RPMI8226 (cell line): ENCODE results near the gene PANK2.
"Not testable (repeated sequence)": the region's sequence is repeated elsewhere in the genome, so short reads cannot be mapped to it uniquely, and the experiment has no call there.

Source experiments
- DNase-seq: peaks from one replicate; pipeline ENCODE4 v3.0.0-alpha.2; 2015

The PANK2 gene

DNA sequence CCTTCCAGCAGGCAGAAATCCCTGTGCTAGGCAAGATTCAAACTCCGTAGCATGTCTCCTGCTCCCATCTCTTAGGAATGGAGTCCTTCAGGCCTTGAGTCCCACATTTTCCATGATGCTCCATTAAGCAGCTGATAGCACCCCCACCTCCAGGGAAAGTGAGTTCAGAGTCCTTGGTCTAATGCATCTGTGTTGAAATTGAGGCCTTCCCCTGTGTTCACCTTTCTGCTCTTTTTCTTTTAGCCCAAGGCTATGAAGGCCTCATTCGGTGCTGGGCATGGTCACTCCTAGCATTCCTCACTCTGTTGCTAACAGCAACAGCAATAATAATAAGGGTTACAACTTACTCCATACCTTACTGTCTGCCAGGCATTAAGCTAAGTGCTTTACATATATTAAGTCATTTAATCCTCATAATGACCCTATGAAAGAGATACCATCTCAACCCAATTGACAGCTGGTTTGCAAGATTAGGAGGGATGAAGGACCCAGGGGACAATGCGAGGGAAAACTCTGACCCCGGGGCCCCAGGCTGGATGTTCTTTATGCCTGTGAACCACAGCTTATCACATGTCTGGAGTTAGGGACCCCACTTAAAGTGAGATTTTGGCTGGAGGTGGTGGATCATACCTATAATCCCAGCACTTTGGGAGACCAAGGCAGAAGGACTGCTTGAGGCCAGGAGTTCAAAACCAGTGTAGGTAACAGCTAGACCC, 17.5 kb upstream of the PANK2 start:
- DNase-seq: no peak

DNA sequence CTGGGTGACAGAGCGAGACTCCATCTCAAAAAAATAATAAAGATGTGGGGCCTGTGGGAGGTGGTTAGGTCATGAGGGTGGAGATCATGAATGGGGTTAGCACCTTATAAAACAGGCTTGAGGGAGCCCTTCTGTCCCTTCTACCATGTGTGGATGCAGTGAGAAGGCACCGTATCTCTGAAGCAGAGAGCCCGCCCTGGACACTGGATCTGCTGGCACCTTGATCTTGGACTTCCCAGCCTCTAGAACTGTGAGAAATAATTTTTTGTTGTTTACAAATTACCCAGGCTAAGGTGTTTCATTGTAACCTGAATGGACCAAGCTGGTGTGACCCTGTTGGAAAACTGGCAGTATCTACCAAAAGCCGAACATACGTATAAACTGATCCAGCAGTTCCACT, 15.7 kb upstream of the PANK2 start:
- DNase-seq: no peak

DNA sequence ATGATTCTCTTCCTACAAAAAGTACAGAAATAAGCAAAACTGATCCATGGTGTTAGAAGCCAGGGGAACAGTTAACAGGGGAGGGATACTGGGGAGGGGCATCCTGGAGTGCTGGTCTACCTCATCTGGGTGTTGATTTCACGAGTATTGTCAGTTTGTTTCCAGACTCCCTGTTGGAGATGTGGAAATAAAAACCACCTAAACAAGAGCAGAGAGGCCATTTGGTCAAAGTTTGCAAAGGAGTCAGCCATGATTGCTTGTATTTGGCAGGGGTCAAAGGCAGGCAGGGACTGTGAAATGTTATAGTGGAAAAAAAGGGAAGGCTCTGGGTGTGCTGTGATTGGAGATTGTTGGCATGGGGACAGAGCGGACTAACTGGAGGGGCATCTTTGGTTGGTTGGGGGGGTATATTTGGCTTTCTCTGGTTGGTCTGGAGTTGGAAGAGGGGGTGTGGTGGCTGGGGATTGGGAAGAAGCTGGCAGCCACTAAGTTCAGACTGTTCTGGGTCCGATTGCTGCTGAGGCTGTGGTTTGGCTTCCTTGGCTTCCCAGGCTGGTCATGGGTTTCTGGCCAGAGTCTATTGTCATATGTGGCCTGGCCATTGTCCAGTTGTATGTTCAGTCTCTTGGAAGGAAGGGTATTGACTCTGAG, 14.9 kb upstream of the PANK2 start:
- no peak for DNase-seq

DNA sequence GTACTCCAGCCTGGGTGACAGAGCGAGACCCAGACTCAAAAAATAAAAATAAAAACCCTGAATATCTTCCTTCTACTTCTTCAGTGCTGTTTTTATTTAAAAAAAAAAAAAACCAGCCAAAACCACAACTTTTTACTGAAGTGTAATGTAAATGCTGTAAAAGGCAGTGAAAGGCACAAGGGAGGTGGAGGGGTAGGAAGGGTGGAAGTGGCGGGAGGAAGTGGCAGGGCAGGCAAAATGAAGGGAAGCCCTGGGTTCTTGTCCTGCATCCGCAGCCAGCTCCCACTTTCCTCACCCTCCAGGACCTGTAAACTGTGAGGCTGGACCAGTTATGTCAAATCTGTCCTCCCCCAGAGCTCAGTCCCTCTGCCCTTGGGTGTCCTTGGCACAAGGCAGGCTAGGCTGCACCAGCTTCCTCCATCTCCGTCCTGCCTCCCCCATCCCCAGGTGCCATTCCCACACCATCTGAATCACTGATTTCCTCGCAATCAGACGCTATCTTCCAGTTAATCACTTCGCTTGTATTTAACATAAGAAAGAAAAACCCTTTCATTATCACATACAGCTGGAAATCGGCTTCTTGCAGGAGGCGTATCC, 13.7 kb upstream of the PANK2 start:
- no peak for DNase-seq

DNA sequence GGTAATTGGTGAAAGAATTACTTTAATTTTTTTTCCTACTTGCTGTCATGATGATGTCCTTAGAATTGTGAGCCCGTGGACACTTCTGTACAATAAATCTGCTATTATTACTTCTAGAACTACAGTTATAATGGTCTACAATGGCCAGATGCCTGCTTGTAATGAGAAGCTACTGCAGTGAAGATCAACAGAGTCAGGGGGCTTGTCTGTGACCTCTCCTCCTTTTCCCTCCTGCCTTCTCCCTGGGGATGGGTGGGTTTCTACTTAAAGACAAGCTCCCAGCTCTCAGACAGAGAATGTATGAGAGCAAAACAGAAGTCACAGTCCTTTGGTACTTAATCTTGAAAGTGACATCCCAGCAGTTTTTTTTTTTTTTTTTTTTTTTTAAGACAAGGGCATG, 13.2 kb upstream of the PANK2 start:
- DNase-seq: no peak

DNA sequence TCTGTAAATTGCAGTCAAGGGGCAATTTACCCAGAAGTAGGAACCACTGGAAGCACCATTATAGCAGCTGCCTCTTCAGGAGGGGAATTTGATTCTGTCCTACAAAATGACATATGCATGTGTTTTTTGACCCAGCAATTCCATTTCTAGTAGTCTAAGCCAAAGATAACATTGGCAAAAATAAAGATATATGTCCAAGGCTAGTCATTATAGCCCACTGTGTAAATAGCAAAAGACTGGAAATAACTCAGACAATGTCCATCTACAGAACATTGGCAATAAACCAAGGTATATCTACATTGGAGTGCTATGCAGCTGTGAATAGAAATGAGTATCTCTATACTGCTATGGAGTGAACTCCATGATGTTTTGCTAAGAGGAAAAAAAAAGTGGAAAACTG, 12.5 kb upstream of the PANK2 start:
- DNase-seq: no peak

DNA sequence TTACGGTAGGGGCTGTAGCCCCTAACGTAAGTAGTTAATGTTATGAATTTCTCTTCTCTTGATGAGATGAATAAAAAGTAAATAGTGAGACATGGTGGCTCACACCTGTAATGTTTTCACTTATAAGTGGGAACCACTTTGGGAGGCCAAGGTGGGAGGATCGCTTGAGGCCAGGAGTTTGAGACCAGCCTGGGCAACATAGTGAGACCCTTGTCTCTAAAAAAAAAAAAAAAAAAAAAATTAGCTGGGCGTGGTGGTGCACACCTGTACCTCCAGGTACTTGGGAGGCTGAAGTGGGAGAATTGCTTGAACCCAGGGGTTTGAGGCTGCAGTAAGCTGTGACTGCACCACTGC, 10.3 kb upstream of the PANK2 start:
- not testable (repeated sequence) for DNase-seq

DNA sequence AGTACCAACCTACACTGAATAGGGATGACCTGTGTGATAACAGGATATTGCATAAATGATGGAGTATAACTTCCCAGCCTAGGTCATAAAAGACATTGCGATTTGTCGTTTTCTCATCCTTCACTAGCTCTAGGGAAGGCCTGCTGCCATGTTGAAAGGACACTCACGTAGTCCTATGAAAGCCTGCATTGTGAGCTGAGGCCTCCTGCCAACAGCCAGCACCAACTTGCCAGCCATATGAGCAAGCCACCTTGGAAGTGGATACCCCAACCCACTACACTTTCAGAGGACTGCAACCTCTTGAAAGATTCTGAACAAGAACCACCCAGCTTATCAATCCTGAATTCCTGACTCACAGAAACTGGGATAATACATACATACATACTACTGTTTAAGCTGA, 3.5 kb upstream of the PANK2 start:
- DNase-seq: no peak

DNA sequence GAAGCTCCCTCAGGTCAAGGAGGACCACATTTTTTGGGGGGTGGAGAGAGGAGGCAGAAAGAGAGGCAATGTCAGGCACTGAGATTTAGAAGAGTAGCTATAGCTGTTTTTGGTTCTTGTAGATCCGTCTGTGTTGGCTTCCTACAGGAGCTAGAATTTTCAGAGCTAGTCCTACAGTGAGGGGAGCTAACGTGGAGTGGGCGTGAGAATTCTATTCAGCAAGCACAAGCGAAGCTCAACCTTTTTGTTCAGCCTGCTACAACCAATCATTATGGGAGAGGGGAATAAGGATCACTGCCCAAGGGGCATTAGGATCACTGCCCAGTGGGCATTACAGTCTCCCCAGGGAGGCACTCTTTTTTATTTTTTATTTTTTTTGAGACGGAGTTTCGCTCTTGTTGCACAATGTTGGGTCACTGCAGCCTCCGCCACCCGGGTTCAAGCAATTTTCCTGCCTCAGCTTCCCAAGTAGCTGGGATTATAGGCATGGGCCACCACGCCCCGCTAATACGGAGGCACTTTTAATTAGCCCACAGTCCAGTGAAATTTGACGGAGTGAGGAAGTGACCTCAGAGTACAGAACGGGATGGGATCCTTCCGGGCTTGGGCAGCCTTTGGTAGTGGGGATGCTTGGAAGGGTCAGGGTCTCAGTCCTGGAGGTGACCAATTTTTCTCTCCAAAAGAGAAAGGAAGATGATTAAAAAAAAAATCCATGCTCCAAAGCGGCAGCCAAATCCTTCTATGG, 1.1 kb upstream of the PANK2 start:
- no peak for DNase-seq

DNA sequence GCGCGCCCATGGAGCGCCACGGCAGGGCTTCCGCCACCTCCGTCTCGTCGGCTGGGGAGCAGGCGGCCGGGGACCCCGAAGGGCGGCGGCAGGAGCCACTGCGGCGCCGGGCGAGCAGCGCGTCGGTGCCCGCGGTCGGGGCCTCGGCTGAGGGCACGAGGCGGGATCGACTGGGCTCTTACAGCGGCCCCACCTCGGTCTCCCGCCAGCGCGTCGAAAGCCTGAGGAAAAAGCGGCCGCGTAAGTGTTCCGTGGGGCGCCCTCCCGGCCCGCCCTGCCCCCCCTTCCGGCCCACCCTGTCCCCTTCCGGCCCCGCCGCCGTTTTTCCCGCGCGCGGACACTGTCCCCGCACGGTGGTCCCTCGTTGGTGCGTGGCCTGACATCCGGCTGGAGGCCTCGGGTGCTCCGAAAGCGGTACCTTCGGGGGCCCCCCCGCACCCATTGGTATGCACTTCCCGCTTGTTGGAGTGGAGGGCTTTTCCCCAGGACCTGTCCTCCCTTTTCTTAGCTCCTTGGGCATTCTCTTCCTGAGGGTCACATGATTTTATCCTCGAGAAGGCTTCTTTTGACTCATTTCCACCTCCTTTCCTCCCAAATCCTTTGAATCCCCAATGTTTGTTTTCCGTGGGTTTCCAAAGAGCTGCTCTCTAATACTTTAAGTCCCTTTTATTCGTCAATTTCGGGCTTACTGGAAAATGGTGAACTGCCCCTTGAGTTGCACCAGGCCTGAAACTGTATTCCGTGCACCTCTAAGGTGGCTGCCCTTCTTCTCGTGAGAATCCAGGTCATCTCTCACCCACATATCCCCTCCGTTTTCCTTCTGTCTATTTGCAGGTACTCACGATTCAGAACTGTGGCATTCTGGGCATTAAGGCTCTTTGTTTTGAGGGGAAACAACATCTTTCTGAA, 556 bp downstream of the PANK2 start:
- DNase-seq: peak; percentile 52

DNA sequence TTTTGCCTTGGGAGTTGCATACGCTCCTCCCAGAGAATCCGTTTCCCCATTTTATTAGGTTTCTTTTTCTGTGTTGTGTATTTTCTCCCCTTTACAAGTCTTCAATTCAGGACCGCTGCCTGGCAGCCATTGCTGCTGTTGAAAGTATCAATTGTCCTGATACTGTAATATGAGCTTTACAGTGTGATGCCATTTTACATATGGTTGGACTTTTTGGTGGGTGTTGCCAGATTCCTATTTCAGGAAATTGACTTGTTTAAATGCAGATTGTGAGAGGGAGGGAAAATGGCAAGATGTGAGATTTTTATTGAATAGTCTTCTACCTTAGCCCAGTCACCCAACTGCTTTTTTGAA, 1.2 kb downstream of the PANK2 start:
- no peak for DNase-seq

DNA sequence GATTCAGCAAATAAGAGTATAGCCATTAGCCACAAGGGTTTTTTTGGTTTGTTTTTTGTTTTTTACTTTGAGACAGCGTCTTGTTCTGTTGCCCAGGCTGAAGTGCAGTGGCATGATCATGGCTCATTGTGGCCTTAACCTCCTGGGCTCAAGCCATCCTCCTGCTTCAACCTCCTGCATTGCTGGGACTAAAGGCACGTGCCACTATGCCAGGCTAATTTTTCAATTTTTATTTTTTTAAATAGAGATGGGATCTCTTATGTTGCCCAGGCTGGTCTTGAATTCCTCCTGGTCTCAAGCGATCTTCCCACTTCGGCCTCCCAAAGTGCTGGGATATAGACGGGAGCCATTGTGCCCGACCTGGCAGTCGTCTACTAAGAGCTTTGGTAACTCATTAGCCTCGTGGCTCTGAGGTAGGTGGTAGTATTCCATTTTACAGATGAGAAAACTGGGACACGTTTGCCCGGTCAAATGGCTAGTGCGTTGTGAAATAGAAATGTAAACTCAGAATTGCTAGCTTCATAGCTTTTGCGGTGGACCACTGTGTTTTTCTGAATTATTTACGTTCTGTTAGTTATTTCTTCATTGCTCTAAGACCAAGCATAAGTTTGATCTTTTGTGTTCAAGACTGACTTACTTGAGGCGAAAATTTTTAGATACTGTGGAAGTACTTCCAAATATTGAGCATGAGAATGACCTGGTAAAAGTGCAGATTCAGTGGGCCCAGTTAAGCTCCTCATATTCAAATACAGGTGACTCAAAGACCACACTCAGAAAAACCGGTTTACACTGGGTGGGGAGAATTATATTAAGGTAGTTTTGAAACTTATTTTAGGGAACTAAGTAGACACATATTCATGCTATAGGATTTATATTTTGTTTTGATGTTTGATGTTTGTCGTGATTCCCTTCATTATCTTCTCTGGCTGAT, 2.1 kb downstream of the PANK2 start:
- DNase-seq: no peak

DNA sequence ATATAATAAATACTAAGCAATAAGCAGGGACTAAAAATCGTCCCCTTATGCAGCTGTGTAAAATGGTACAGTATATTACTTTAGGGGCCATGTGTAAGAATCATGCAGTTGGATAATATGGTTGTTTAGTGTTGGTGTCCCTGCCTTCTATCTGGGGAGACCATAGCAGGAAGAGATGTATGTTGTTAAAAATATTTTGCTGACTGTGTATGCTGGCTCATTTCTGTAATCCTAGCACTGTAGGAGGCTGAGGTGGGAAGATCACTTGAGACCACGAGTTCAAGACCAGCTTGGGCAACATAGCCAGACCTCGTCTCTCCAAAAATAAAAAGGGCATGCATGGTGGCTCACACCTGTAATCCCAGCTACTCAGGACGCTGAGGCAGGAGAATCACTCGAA, 5.6 kb downstream of the PANK2 start:
- no peak for DNase-seq

DNA sequence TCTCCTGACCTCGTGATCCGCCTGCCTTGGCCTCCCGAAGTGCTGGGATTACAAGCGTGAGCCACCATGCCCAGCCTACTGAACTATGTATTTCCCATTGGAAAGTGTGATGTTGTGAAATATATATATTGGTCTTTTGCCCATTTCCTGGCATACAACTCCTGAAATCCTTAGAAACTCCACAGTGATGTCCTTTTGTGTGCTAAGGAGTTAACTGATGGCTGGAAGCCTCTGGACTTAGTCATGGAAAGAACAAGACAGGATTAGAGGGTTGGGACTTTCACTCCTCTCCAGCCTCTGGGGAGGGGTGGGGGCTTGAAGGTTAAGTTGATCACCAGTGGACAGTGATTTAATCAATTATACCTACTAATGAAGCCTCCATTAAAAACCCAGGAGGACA, 7.1 kb downstream of the PANK2 start:
- no peak for DNase-seq

DNA sequence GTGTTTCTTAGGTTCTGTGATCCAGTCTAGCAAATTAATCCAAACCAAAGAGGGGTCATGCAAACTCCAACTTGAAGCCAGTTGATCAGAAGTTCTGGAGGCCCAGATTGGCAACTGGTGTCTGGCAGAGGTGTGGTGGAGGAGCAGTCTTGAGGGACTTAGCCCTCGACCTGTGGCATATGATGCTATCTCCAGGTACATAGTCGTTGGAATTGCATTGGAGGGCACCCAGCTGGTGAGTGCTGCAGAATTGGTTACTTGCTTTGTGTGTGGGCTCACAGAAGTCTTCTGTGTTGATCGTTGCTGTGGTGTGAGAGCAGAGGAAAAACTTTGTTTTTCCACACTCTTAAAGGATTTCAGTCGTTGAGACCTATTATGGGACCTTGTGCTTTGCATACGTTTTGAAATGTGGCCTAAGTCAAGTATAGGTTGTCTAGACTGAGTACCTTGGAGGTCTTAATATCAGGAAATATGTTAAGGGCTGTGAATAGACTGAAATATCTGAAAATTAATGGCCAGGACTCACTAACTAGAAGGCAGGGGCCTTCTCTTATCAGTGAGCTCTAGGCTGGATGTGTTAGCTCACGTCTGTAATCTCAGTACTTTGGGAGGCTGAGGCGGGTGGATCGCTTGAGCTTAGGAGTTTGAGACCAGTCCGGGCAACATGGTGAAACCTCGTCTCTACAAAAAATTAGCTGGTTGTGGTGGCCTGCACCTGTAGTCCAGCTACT, 7.8 kb downstream of the PANK2 start:
- no peak for DNase-seq

DNA sequence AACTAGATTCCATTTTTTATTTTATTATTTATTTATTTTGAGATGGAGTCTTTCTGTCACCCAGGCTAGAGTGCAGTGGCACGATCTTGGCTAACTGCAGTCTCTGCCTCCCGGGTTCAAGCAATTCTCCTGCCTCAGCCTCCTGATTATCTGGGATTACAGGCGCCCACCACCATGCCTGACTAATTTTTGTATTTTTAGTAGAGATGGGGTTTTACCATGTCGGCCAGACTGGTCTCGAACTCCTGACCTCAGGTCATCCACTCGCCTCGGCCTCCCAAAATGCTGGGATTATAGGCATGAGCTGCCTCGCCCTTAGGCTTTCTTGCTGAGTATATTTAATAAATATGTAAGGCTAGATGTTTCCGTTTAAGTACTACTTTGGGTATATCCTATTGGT, 9.0 kb downstream of the PANK2 start:
- DNase-seq: not testable (repeated sequence)

DNA sequence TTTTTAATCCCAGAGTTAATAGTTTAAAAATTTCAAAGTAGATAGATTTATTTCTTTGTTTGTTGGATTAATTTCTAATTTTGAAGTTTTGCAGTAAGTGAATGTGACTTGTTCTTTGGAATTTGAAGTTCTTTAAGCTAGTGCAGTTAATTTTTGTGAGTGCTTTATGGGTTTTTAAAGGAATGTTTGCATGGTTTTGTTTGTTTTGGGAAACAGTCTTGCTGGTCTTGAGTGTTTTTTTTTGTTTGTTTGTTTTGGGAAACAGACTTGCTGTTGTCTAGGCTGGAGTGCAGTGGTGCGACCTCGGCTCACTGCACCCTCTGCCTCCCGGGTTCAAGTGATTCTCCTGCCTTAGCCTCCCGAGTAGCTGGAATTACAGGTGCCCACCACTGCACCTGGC, 9.5 kb downstream of the PANK2 start:
- no peak for DNase-seq

DNA sequence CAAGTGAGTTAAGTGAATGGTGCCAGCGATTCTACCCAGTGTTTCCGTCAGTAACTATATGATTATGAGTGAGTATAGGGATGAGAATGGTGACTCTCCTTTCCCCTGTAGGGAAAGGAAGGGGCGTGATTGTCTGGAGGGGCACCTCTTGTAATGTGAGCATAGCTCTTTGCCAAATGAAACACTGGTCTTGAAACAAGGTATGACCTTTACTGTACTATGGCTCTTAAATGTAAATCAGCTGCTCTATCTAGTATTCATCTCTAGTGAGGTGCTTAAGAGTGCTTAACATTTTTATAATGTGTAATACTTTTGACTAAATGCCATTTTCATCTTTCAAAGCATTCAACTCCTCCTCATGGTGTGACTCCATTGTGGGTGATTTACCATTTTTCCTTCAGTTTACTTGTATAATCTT, 11.0 kb downstream of the PANK2 start:
- no peak for DNase-seq

DNA sequence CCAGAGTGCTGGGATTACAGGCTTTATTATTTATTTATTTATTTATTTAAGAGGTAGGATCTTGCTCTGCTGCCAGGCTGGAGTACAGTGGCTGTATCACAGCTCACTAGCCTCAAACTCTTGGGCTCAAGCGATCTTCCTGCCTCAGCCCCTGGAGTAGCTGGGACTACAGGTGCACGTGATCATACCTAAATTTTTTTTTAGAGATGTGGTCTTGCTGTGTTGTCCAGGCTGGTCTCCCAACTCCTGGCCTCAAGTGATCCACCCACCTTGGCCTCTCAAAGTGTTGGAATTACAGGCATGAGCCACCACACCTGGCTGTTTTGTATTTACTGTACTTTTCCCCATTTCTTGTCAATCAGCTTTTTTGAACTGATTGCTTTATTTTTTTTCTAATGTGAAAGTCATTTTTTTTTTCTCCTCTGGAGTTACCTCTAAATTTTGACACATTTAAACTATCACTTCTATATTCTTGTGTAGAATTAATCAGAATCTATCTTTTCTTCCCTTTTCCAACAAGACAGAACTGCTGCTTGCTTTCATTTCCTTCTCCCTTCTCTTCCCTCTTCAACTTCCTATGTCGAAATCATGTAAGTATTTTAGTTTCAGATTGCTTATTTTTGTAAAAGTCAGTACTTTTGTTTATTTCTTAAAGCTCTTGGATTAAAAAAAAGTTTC, 12.0 kb downstream of the PANK2 start:
- DNase-seq: no peak

DNA sequence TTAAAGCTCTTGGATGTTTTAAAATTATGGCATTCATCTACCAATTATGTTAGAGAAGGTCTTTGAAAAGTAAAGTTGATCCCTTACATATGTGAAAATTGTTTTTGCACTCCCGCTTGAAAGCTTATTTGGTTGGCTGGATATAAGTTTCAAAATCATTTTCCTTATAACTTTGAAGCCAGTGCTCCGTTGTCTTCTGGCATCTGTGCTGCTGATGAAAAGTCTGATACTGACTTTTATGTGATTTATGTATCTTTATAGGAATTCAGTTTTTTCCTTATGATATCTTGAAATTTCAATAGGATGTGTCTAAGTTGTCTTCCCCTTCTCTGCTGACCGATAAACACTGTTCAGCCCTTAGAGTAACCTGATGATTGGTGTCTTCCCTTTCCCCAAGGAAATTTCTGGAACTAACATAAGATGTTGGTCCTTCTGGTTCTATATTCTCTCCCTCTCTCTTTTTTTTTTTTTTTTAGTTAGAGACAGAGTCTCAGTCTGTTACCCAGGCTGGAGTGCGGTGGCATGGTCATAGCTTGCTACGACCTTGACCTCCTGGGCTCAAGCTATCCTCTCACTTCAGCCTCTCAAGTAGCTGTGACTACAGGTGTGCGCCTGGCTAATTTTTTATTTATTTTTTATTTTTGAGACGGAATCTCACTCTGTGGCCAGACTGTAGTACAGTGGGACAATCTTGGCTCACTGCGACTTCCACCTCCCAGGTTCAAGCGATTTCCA, 12.7 kb downstream of the PANK2 start:
- DNase-seq: no peak
